ENCODE data around the gene CERS2. TPM values are rescaled to one million over a fixed set of nuclear protein-coding genes. Genes with fewer than 3 reads are reported as not detected.

CERS2 gene
- total and polyA plus RNA-seq, 2 of the 8 experiments (the other 6 are each of a cell fraction or from before 2014, with no cell fraction given): 216 to 237 TPM

DNA sequence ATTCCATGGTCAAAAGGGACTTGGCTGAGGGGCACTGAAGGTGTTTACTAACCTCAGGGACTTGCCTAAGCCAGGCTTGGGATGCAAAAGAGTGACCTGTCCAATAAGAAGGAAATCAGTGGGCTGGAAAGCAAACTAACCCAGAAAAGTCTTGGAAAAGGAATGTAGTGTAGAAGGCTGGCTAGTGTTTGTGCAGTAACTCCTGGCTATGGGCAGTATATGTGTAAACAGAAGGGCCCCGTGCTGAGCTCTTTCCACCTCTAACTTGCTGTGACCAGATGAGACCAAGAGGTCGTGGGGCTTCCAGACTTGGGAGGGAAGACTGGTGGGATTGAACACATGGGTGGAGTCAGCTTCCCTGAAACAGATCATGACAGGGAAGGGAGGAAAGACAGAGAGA lies 28.0 kb upstream of the CERS2 start:
- no peak overlapping the region for H2BK15ac ChIP-seq (ENCODE audit: low read length)
- WGBS, 2 experiments (ENCODE audit: extremely low coverage in 1 of 2, insufficient coverage in 1 of 2, insufficient read length in 1 of 2, insufficient replicate concordance in 2 of 2, low coverage in 1 of 2, low lambda C conversion rate in 2 of 2, missing lambda C conversion rate in 1 of 2): 90% methylated on average over 2 of the region's 2 CpGs; no CpG with 5 or more reads in 1 of the 2 experiments
- FAIRE-seq (no peak), DNase-seq (ENCODE audit: low read depth in 1 of 2, low spot score in 2 of 2) (no peak)
- no peak overlapping the region for H2AK5ac ChIP-seq (ENCODE audit: low read depth, low read length)
- peaks cover 0 to 7% (median 5%) of the 10 kb centered on the region in 4 experiments; a peak in 4 of 8 replicates for H3K36me3 ChIP-seq (ENCODE audit: control insufficient read depth in 2 of 4, insufficient read depth in 4 of 4, low read length in 3 of 4)
- no peak overlapping the region for H4K91ac ChIP-seq (replicated peaks; ENCODE audit: insufficient read length, low read length)
- peaks cover 1 to 8% (median 4%) of the 10 kb centered on the region in 4 experiments; a peak in 5 of 7 replicates for H3K4me1 ChIP-seq (replicated peaks in 1 of 4; ENCODE audit: control insufficient read depth in 3 of 4, insufficient read depth in 4 of 4, low read length in 3 of 4)
- H3K4ac ChIP-seq (replicated peaks; ENCODE audit: insufficient read length, low read depth, low read length): no peak overlapping the region
- H2BK20ac ChIP-seq (ENCODE audit: low read length): no peak overlapping the region
- no peak overlapping the region for H3K14ac ChIP-seq (ENCODE audit: insufficient read length)
- no peaks in the 10 kb centered on the region for H3K79me1 ChIP-seq (ENCODE audit: low read depth, low read length)
- no peak overlapping the region for H3K4me2 ChIP-seq (ENCODE audit: insufficient read depth in 1 of 2, low read depth in 2 of 2, low read length in 2 of 2)
- no peak overlapping the region for H3K23ac ChIP-seq (ENCODE audit: insufficient read length)
- H3K56ac ChIP-seq (replicated peaks; ENCODE audit: insufficient read length, low read depth, low read length): no peak overlapping the region
- no peaks in the 10 kb centered on the region for H4K20me1 ChIP-seq (replicated peaks in 1 of 2; ENCODE audit: control insufficient read depth in 1 of 2, insufficient read depth in 2 of 2, low read length in 2 of 2)
- H4K8ac ChIP-seq (ENCODE audit: extremely low read depth, insufficient read depth, low read length): no peak overlapping the region
- H2AFZ ChIP-seq (ENCODE audit: low read length): no peak overlapping the region
- TF ChIP-seq HDAC2 (IDR thresholded peaks at IDR 0.05; ENCODE audit: borderline replicate concordance in 1 of 2, low read depth in 2 of 2, low read length in 2 of 2): no peak
- TF ChIP-seq JUND (IDR thresholded peaks at IDR 0.05; ENCODE audit: low read length): no peak
- no peak for TF ChIP-seq EZH2 (IDR thresholded peaks at IDR 0.05; ENCODE audit: low read depth, low read length, severe bottlenecking)
- TF ChIP-seq ZNF274 (IDR thresholded peaks at IDR 0.05; ENCODE audit: borderline replicate concordance, extremely low read depth, low read length): no peak
- no peak for TF ChIP-seq POU5F1 (IDR thresholded peaks at IDR 0.05; ENCODE audit: low read depth, low read length)
- TF ChIP-seq MAFK (IDR thresholded peaks at IDR 0.05; ENCODE audit: low read depth, low read length): no peak
- no peak overlapping the region for H3K27ac ChIP-seq (ENCODE audit: low read depth, low read length)
- peaks cover 3% of the 10 kb centered on the region; the same call in 1 of the 2 replicates for H3K23me2 ChIP-seq (ENCODE audit: low read depth, low read length)
- H2BK12ac ChIP-seq (ENCODE audit: low read depth, low read length): no peak overlapping the region
- no peak overlapping the region for H2BK120ac ChIP-seq (replicated peaks; ENCODE audit: low read depth, low read length)
- H3K18ac ChIP-seq (ENCODE audit: extremely low read depth, low read length): no peak overlapping the region
- no peak overlapping the region for H3K4me3 ChIP-seq (ENCODE audit: extremely low read depth in 1 of 4, insufficient read depth in 2 of 4, low read depth in 3 of 4, low read length in 4 of 4)
- H3K9me3 ChIP-seq (ENCODE audit: insufficient read depth in 2 of 2, low read depth in 1 of 2, low read length in 1 of 2): no peaks in the 10 kb centered on the region
- H3K9ac ChIP-seq (replicated peaks in 1 of 4; ENCODE audit: extremely low read depth in 1 of 4, low read depth in 3 of 4, low read length in 3 of 4): no peak overlapping the region
- H4K5ac ChIP-seq (ENCODE audit: insufficient read length, low read depth, low read length): no peak overlapping the region
- no peaks in the 10 kb centered on the region for H3K27me3 ChIP-seq (replicated peaks in 1 of 4; ENCODE audit: control insufficient read depth in 3 of 4, extremely low read depth in 1 of 4, insufficient read depth in 3 of 4, low read length in 3 of 4)
- H3K79me2 ChIP-seq (ENCODE audit: control insufficient read depth in 1 of 2, insufficient read depth in 2 of 2, low read length in 2 of 2): no peaks in the 10 kb centered on the region
- H2BK5ac ChIP-seq (ENCODE audit: low read depth, low read length): no peak overlapping the region
- ChIA-PET POLR2A (ENCODE audit: partially characterized antibody) (interaction anchor here (1.2 to 1.7 kb wide), 3 partner anchors 21 to 387 kb away, joined by 3 to 5 read pairs (median 4); partner anchors contain the start of gene ANXA9), CTCF (ENCODE audit: partially characterized antibody) (interaction anchor here (0.9 to 7.8 kb wide), 3 partner anchors 9 to 154 kb away, joined by 4 to 142 read pairs (median 4); partner anchors contain the start of genes ANXA9 and TNFAIP8L2)

All from H1 (cell line).